HG03025 (cell line): ENCODE results near the gene CACNA1H.
"Not testable (repeated sequence)": the region's sequence is repeated elsewhere in the genome, so short reads cannot be mapped to it uniquely, and the experiment has no call there.

Experiments
- ATAC-seq: cut with Tn5 transposase; IDR thresholded peaks from one replicate; pipeline ENCODE4 v1.9.1; 2021; ENCODE audit warnings: mild to moderate bottlenecking, moderate library complexity; ENCODE audit not compliant: unreplicated experiment, low FRiP score

CACNA1H gene

GRCh38 chr16:1185460-1186207 is 32.7 kb downstream of the CACNA1H start:
- ATAC-seq, result not testable (repeated sequence)

GRCh38 chr16:1188432-1189189 is 35.7 kb downstream of the CACNA1H start:
- ATAC-seq, result no peak

- ATAC-seq, result no peak
These were observed 36.5 kb downstream of the CACNA1H start for GRCh38 chr16:1189455-1189854.

GRCh38 chr16:1190789-1191188 is 37.9 kb downstream of the CACNA1H start:
- ATAC-seq, result not testable (repeated sequence)

GRCh38 chr16:1192384-1193073 is 39.6 kb downstream of the CACNA1H start:
- no peak for ATAC-seq

- no peak for ATAC-seq
These were observed 40.4 kb downstream of the CACNA1H start for GRCh38 chr16:1193143-1193824.

GRCh38 chr16:1193825-1194581 is 41.1 kb downstream of the CACNA1H start:
- no peak for ATAC-seq

GRCh38 chr16:1194665-1195392 is 41.9 kb downstream of the CACNA1H start:
- ATAC-seq, result no peak

GRCh38 chr16:1195393-1195666 is 42.4 kb downstream of the CACNA1H start:
- no peak for ATAC-seq

- ATAC-seq, result no peak
These were observed 43.6 kb downstream of the CACNA1H start for GRCh38 chr16:1196494-1196893.

GRCh38 chr16:1197237-1197866 is 44.4 kb downstream of the CACNA1H start:
- ATAC-seq, result no peak

- ATAC-seq, result no peak
These were observed 45.3 kb downstream of the CACNA1H start for GRCh38 chr16:1198194-1198593.

- not testable (repeated sequence) for ATAC-seq
These were observed 45.9 kb downstream of the CACNA1H start for GRCh38 chr16:1198671-1199346.

- ATAC-seq, result no peak
These were observed 46.6 kb downstream of the CACNA1H start for GRCh38 chr16:1199347-1200013.

GRCh38 chr16:1200014-1200627 is 47.2 kb downstream of the CACNA1H start:
- no peak for ATAC-seq

GRCh38 chr16:1201444-1201843 is 48.5 kb downstream of the CACNA1H start:
- ATAC-seq, result no peak

GRCh38 chr16:1202274-1202673 is 49.4 kb downstream of the CACNA1H start:
- ATAC-seq, result no peak

GRCh38 chr16:1204933-1205332 is 52.0 kb downstream of the CACNA1H start:
- no peak for ATAC-seq
